RCC 7860 (cell line): Measurements from ENCODE around the gene MINDY4.

ENCODE experiments used
- DNase-seq: peaks from one replicate; pipeline ENCODE4 v3.0.0-alpha.2; 2015; ENCODE audit warnings: low spot score
- FAIRE-seq: peaks from 2 replicates; lab custom pipeline; 2012; peaks lifted over from hg19 to GRCh38; lab: Jason Lieb, UNC

Gene MINDY4

GRCh38 chr7:30770845-30771173, 408 bp upstream of the MINDY4 start:
- DNase-seq, result no peak
- no peak for FAIRE-seq

- no peak for FAIRE-seq
- no peak for DNase-seq
Measured at GRCh38 chr7:30771880-30772425, 736 bp downstream of the MINDY4 start.

GRCh38 chr7:30772984-30773383, 1.8 kb downstream of the MINDY4 start:
- DNase-seq (no peak), FAIRE-seq (no peak)

- no peak for FAIRE-seq
Measured at GRCh38 chr7:30775992-30776391, 4.8 kb downstream of the MINDY4 start.

GRCh38 chr7:30776971-30777370, 5.8 kb downstream of the MINDY4 start:
- no peak for DNase-seq
- FAIRE-seq, result no peak

More at GRCh38 chr7:30775992-30776391, 4.8 kb downstream of the MINDY4 start:
- DNase-seq, result no peak

- DNase-seq (no peak), FAIRE-seq (no peak)
Measured at GRCh38 chr7:30778255-30779025, 7.2 kb downstream of the MINDY4 start.

- no peak for FAIRE-seq
Measured at GRCh38 chr7:30779574-30779973, 8.4 kb downstream of the MINDY4 start.

GRCh38 chr7:30780941-30781340, 9.7 kb downstream of the MINDY4 start:
- FAIRE-seq (no peak), DNase-seq (no peak)

More at GRCh38 chr7:30779574-30779973, 8.4 kb downstream of the MINDY4 start:
- no peak for DNase-seq

- no peak for FAIRE-seq
- no peak for DNase-seq
Measured at GRCh38 chr7:30782690-30783089, 11.5 kb downstream of the MINDY4 start.

- FAIRE-seq (no peak), DNase-seq (no peak)
Measured at GRCh38 chr7:30785786-30786185, 14.6 kb downstream of the MINDY4 start.

- FAIRE-seq (no peak), DNase-seq (no peak)
Measured at GRCh38 chr7:30787486-30787885, 16.3 kb downstream of the MINDY4 start.

GRCh38 chr7:30788640-30789333, 17.6 kb downstream of the MINDY4 start:
- FAIRE-seq, result no peak
- peak; percentile 45 for DNase-seq

- DNase-seq (peak; percentile 73), FAIRE-seq (peak; percentile 78)
Measured at GRCh38 chr7:30789334-30789711, 18.1 kb downstream of the MINDY4 start.

GRCh38 chr7:30790356-30790755, 19.1 kb downstream of the MINDY4 start:
- FAIRE-seq (no peak), DNase-seq (no peak)

- DNase-seq (no peak), FAIRE-seq (no peak)
Measured at GRCh38 chr7:30791114-30791513, 19.9 kb downstream of the MINDY4 start.

- FAIRE-seq (no peak), DNase-seq (no peak)
Measured at GRCh38 chr7:30795161-30795948, 24.1 kb downstream of the MINDY4 start.

- no peak for DNase-seq
- FAIRE-seq, result peak; percentile 62
Measured at GRCh38 chr7:30796105-30796869, 25.1 kb downstream of the MINDY4 start.

GRCh38 chr7:30797176-30798040, 26.2 kb downstream of the MINDY4 start:
- FAIRE-seq (no peak), DNase-seq (no peak)

GRCh38 chr7:30799206-30799975, 28.2 kb downstream of the MINDY4 start:
- FAIRE-seq, result no peak
- peak; percentile 63 for DNase-seq
